ENCODE results near the gene ASGR2.

The ASGR2 gene

DNA sequence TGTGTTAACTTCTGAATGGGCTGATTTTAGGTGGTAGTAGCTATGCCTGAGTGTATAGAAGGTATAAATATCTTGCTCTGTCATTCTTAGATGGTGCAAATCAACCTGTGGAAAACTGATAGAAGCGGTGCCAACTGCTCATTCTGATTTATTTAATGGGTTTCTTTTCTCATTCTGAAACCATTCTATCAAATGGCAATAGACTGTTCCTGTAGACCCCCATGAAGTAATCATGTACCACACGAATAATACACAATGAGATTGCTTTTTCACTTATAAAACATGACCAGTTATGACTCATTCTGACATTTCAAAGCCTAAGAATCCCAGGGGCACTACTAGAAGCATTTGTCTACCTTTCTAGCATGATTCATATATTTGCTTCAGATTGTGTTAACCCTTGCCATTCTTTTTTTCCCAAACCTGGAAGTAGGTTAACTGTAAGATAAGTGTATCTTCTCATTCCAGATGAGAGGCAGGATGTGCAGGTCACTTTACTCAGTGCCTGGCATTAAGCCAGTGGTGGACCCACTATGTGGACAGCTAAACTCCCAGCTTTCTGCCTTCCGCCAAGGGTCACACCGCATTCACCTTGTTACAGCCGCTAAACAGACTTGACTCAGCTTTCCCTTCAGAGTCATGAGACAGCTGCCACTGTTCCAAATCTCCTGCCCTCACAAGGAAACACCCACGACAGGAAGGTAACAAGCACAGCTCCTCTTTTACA is 54.3 kb downstream of the ASGR2 start:
- no peak for DNase-seq (ENCODE audit: low read depth)

GRCh38 chr17:7058831-7059447 is 55.7 kb downstream of the ASGR2 start:
- no peak for DNase-seq (ENCODE audit: low read depth)

DNA sequence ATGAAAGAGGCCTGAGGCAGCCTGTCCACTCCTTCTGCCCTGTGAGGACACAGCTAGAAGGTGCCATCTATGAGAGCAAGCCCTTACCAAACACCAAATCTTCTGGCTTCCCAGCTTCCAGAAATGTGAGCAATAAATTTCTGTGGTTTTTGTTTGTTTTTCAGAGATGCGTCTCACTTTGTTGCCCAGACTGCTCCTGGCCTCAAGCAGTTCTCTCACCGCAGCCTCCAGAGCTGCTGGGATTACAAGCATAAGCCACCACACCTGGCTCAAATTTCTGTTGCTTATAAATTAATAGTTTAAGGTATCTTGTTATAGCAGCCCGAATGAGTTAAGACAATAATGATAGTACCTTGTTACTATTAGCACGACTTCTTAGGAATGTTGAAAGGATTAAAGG is 58.2 kb downstream of the ASGR2 start:
- no peak for DNase-seq (ENCODE audit: low read depth)

Data from CMK (cell line).